Measurements from ENCODE around the gene ABT1. TPM values are rescaled to one million over a fixed set of nuclear protein-coding genes. Genes with fewer than 3 reads are reported as not detected.

The ABT1 gene
- total and polyA plus RNA-seq, 2 of the 8 experiments (the other 6 are each of a cell fraction or from before 2014, with no cell fraction given): 20.5 to 30.7 TPM

- Histone ChIP-seq H4K91ac (replicated peaks; ENCODE audit: insufficient read length, low read length) (no peak overlapping the region), H3K4me3 (ENCODE audit: extremely low read depth in 1 of 4, insufficient read depth in 2 of 4, low read depth in 3 of 4, low read length in 4 of 4) (peak overlapping the region; percentile 53 to 98 (median 84); a peak in 7 of 8 replicates), H3K18ac (ENCODE audit: extremely low read depth, low read length) (no peak overlapping the region), H2BK120ac (replicated peaks; ENCODE audit: low read depth, low read length) (no peak overlapping the region), H3K4ac (replicated peaks; ENCODE audit: insufficient read length, low read depth, low read length) (no peak overlapping the region), H3K27ac (ENCODE audit: low read depth, low read length) (no peak overlapping the region), H3K23ac (ENCODE audit: insufficient read length) (no peak overlapping the region), H2BK20ac (ENCODE audit: low read length) (no peak overlapping the region), H2AFZ (ENCODE audit: low read length) (no peak overlapping the region), H4K8ac (ENCODE audit: extremely low read depth, insufficient read depth, low read length) (no peak overlapping the region), H3K79me1 (ENCODE audit: low read depth, low read length) (no peaks in the 10 kb centered on the region), H3K23me2 (ENCODE audit: low read depth, low read length) (no peaks in the 10 kb centered on the region), H2BK12ac (ENCODE audit: low read depth, low read length) (no peak overlapping the region), H3K79me2 (ENCODE audit: control insufficient read depth in 1 of 2, insufficient read depth in 2 of 2, low read length in 2 of 2) (no peaks in the 10 kb centered on the region), H4K5ac (ENCODE audit: insufficient read length, low read depth, low read length) (no peak overlapping the region), H3K14ac (ENCODE audit: insufficient read length) (no peak overlapping the region), H4K20me1 (replicated peaks in 1 of 2; ENCODE audit: control insufficient read depth in 1 of 2, insufficient read depth in 2 of 2, low read length in 2 of 2) (no peaks in the 10 kb centered on the region), H3K27me3 (replicated peaks in 1 of 4; ENCODE audit: control insufficient read depth in 3 of 4, extremely low read depth in 1 of 4, insufficient read depth in 3 of 4, low read length in 3 of 4) (no peaks in the 10 kb centered on the region), H3K4me2 (ENCODE audit: insufficient read depth in 1 of 2, low read depth in 2 of 2, low read length in 2 of 2) (peak overlapping the region; percentile 20 to 75), H3K9me3 (ENCODE audit: insufficient read depth in 2 of 2, low read depth in 1 of 2, low read length in 1 of 2) (no peaks in the 10 kb centered on the region), H2AK5ac (ENCODE audit: low read depth, low read length) (no peak overlapping the region), H3K4me1 (replicated peaks in 1 of 4; ENCODE audit: control insufficient read depth in 3 of 4, insufficient read depth in 4 of 4, low read length in 3 of 4) (no peaks in the 10 kb centered on the region), H3K56ac (replicated peaks; ENCODE audit: insufficient read length, low read depth, low read length) (no peak overlapping the region), H3K9ac (replicated peaks in 1 of 4; ENCODE audit: extremely low read depth in 1 of 4, low read depth in 3 of 4, low read length in 3 of 4) (no peak overlapping the region), H2BK15ac (ENCODE audit: low read length) (no peak overlapping the region), H3K36me3 (ENCODE audit: control insufficient read depth in 2 of 4, insufficient read depth in 4 of 4, low read length in 3 of 4) (no peaks in the 10 kb centered on the region), H2BK5ac (ENCODE audit: low read depth, low read length) (no peak overlapping the region)
- TF ChIP-seq FOSL1 (IDR thresholded peaks at IDR 0.05; ENCODE audit: insufficient read depth, low read depth, low read length): no peak
- no peak for TF ChIP-seq SP1 (IDR thresholded peaks at IDR 0.05; ENCODE audit: low read depth, low read length)
- no peak for TF ChIP-seq CTCF (IDR thresholded peaks at IDR 0.05; ENCODE audit: control extremely low read depth in 1 of 3, insufficient read depth in 1 of 3, low read depth in 1 of 3, low read length in 3 of 3)
- no peak for TF ChIP-seq USF2 (IDR thresholded peaks at IDR 0.05; ENCODE audit: low read length)
- no peak for TF ChIP-seq TEAD4 (IDR thresholded peaks at IDR 0.05; ENCODE audit: low read depth, low read length)
- no peak for TF ChIP-seq JUND (IDR thresholded peaks at IDR 0.05; ENCODE audit: low read length)
- no peak for TF ChIP-seq SIRT6 (IDR thresholded peaks at IDR 0.05; ENCODE audit: low read length)
- no peak for TF ChIP-seq CBX5 (IDR thresholded peaks at IDR 0.05; ENCODE audit: low read depth, low read length)
- no peak for TF ChIP-seq TBP (IDR thresholded peaks at IDR 0.05; ENCODE audit: low read depth, low read length)
- WGBS, 2 experiments (ENCODE audit: extremely low coverage in 1 of 2, insufficient coverage in 1 of 2, insufficient read length in 1 of 2, insufficient replicate concordance in 2 of 2, low coverage in 1 of 2, low lambda C conversion rate in 2 of 2, missing lambda C conversion rate in 1 of 2): 23% methylated on average over 2 of the region's 2 CpGs; no CpG with 5 or more reads in 1 of the 2 experiments
- ChIA-PET POLR2A (ENCODE audit: partially characterized antibody) (interaction anchor here (0.8 to 1.5 kb wide), 4 partner anchors 14 to 285 kb away, joined by 3 to 7 read pairs (median 4); a partner anchor contains a TSS), CTCF (ENCODE audit: partially characterized antibody) (interaction anchor here (0.7 to 3.3 kb wide), 11 partner anchors 17 to 247 kb away, joined by 3 to 11 read pairs (median 3); partner anchors contain the start of gene HMGN4)
- FAIRE-seq (no peak), DNase-seq (ENCODE audit: low read depth in 1 of 2, low spot score in 2 of 2) (no peak)
Measured at GRCh38 chr6:26569433-26569764, 27.4 kb upstream of the ABT1 start.
